Tibial nerve (tissue), 4 donors: ENCODE results near the gene AFG1L.

Experiments used
- EP300 ChIP-seq, 2 donors: sonication (generic); formaldehyde crosslinking; IDR thresholded peaks; one replicate each; pipeline ENCODE4 v1.6.1; 2017; ENCODE audit warnings: antibody characterized with exemption in 2 of 2, mild to moderate bottlenecking in 1 of 2
- POLR2A ChIP-seq, 2 donors: fragments of 450-650 bp; IDR thresholded peaks; one replicate each; pipeline ENCODE4 v1.6.1; 2017; ENCODE audit warnings: antibody characterized with exemption in 2 of 2, mild to moderate bottlenecking in 2 of 2, moderate library complexity in 2 of 2
- TF ChIP-seq, protein P1 (sequence below), 5 experiments: fragments of 200-600 bp in 3 of 5; fragments of 450-650 bp in 2 of 5; sonication (generic) in 3 of 5; IDR thresholded peaks; one replicate each; pipeline ENCODE4 v1.5.1; 2016 to 2019; ENCODE audit warnings: antibody characterized with exemption in 5 of 5, mild to moderate bottlenecking in 3 of 5, moderate library complexity in 2 of 5

DNA sequence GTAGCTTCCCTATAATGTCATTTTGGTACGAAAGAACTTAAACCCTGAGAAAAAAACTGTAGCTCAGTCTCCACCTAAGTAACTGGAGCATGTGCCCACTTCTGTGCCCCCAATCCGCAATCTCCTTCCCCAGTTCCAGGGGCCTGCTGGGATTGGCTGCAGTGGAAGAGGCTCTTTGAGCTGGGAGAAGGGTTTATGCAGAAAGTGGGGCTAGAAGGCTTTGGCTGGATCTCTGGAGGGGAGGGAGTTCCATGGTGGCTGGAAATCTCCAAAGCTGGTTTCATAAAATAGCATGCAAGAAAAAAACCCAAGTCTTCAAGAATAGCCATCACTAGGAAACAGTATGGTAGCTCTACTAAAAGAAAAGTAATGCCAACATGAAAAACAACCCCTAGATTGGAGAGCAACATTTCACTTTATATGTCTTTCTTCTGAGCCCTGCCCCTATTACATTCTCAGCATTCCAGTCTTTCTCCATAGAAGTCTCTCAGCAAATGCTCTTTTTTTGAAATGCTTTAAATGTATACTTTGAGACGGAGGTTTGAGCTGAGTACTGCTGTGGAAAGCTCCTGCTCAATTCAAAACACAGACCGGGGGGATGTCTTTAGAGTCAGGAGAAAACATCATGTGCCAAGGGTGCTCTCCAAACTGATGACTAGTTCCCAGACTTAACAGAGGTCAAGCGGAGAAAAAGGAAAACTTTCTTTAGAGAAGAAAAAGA is 229.8 kb downstream of the AFG1L start:
- TF ChIP-seq POLR2A (IDR thresholded peaks at IDR 0.05) (no peak), EP300 (IDR thresholded peaks at IDR 0.05) (no peak)
- TF ChIP-seq, protein P1, sequence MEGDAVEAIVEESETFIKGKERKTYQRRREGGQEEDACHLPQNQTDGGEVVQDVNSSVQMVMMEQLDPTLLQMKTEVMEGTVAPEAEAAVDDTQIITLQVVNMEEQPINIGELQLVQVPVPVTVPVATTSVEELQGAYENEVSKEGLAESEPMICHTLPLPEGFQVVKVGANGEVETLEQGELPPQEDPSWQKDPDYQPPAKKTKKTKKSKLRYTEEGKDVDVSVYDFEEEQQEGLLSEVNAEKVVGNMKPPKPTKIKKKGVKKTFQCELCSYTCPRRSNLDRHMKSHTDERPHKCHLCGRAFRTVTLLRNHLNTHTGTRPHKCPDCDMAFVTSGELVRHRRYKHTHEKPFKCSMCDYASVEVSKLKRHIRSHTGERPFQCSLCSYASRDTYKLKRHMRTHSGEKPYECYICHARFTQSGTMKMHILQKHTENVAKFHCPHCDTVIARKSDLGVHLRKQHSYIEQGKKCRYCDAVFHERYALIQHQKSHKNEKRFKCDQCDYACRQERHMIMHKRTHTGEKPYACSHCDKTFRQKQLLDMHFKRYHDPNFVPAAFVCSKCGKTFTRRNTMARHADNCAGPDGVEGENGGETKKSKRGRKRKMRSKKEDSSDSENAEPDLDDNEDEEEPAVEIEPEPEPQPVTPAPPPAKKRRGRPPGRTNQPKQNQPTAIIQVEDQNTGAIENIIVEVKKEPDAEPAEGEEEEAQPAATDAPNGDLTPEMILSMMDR (IDR thresholded peaks at IDR 0.05) = no peak
